Measurements from ENCODE around the gene PCED1A. TPM values are rescaled to one million over a fixed set of nuclear protein-coding genes. Genes with fewer than 3 reads are reported as not detected.

The PCED1A gene
- total and polyA plus RNA-seq, 2 donors (not counting 3 experiments of a cell fraction or from before 2014, with no cell fraction given) = 20.1 to 32.0 TPM

GRCh38 chr20:2874456-2874855, 34.0 kb upstream of the PCED1A start:
- FAIRE-seq = no peak
- H3K9ac ChIP-seq (replicated peaks; ENCODE audit: extremely low read depth, insufficient read depth, low read length) = peak overlapping the region; percentile 64
- no TSS peak for BruUV-seq (replicated peaks)
- no peaks in the 10 kb centered on the region for H3K9me3 ChIP-seq (replicated peaks; ENCODE audit: control insufficient read depth, insufficient read depth, low read length)
- H4K20me1 ChIP-seq (replicated peaks; ENCODE audit: control insufficient read depth, extremely low read depth, insufficient read depth, low read length) = no peaks in the 10 kb centered on the region
- H3K27me3 ChIP-seq (ENCODE audit: control insufficient read depth in 2 of 2, insufficient read depth in 2 of 2, low read length in 2 of 2) = no peaks in the 10 kb centered on the region
- TF ChIP-seq FOS (IDR thresholded peaks at IDR 0.05; ENCODE audit: borderline replicate concordance, insufficient read depth, low read length) = no peak
- TF ChIP-seq EZH2 (IDR thresholded peaks at IDR 0.05; ENCODE audit: borderline replicate concordance, low read depth, low read length, severe bottlenecking) = no peak
- TF ChIP-seq POLR2A (IDR thresholded peaks at IDR 0.05; ENCODE audit: low read depth, low read length) = no peak
- TF ChIP-seq MAX (IDR thresholded peaks at IDR 0.05; ENCODE audit: insufficient read depth, insufficient read length) = no peak
- TF ChIP-seq GATA2 (IDR thresholded peaks at IDR 0.05; ENCODE audit: insufficient read depth, insufficient read length, low read depth, low read length) = no peak
- TF ChIP-seq, protein P1, sequence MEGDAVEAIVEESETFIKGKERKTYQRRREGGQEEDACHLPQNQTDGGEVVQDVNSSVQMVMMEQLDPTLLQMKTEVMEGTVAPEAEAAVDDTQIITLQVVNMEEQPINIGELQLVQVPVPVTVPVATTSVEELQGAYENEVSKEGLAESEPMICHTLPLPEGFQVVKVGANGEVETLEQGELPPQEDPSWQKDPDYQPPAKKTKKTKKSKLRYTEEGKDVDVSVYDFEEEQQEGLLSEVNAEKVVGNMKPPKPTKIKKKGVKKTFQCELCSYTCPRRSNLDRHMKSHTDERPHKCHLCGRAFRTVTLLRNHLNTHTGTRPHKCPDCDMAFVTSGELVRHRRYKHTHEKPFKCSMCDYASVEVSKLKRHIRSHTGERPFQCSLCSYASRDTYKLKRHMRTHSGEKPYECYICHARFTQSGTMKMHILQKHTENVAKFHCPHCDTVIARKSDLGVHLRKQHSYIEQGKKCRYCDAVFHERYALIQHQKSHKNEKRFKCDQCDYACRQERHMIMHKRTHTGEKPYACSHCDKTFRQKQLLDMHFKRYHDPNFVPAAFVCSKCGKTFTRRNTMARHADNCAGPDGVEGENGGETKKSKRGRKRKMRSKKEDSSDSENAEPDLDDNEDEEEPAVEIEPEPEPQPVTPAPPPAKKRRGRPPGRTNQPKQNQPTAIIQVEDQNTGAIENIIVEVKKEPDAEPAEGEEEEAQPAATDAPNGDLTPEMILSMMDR (IDR thresholded peaks at IDR 0.05; ENCODE audit: extremely low read depth in 1 of 2, insufficient read depth in 1 of 2, low read depth in 1 of 2, low read length in 2 of 2) = no peak
- TF ChIP-seq POLR2AphosphoS5 (IDR thresholded peaks at IDR 0.05; ENCODE audit: insufficient read depth, low read depth, low read length) = no peak
- no peak for TF ChIP-seq MYC (IDR thresholded peaks at IDR 0.05; ENCODE audit: low read depth, low read length)
- no peak for TF ChIP-seq JUN (IDR thresholded peaks at IDR 0.05; ENCODE audit: borderline replicate concordance, insufficient read depth, insufficient read length, low read depth)
- no peaks in the 10 kb centered on the region for H3K36me3 ChIP-seq (ENCODE audit: control insufficient read depth in 2 of 2, extremely low read depth in 1 of 2, insufficient read depth in 2 of 2, low read length in 2 of 2)
- no peaks in the 10 kb centered on the region for H3K9me1 ChIP-seq (replicated peaks; ENCODE audit: control insufficient read depth, extremely low read depth, insufficient read depth, low read length)
- DNase-seq (ENCODE audit: low read depth, low spot score) = peak; percentile 27
- H2AFZ ChIP-seq (ENCODE audit: low read depth, low read length) = no peak overlapping the region
- peaks cover 51% of the 10 kb centered on the region for H3K79me2 ChIP-seq (ENCODE audit: control insufficient read depth, insufficient read depth, low read length)
- peak overlapping the region; percentile 71 for H3K4me2 ChIP-seq (ENCODE audit: insufficient read depth, low read length)
- H3K27ac ChIP-seq (ENCODE audit: insufficient read depth, low read depth, low read length) = no peak overlapping the region
- H3K4me3 ChIP-seq (replicated peaks in 1 of 3; ENCODE audit: insufficient read depth in 1 of 3, low read depth in 1 of 3, low read length in 3 of 3) = peak overlapping the region; percentile 55 to 80 (median 64)
- POLR2A ChIA-PET = no interaction called here
- H3K4me1 ChIP-seq (ENCODE audit: control insufficient read depth, extremely low read depth, insufficient read depth, low read length) = peaks cover 35% of the 10 kb centered on the region
- dilution Hi-C loops (cut with MboI; ENCODE audit: extremely low pct_ligation_motif_present, low sequenced_read_pairs) (no loop called here), intact Hi-C loops (cut with micrococcal nuclease) (loop anchor here (5.0 kb wide), 4 partner anchors 108 to 173 kb away; partner anchors contain the start of gene MRPS26)
- CTCF ChIA-PET = no interaction called here

Data from endothelial cell of umbilical vein (primary cell).